ENCODE data around the gene FAM163B.

DNA sequence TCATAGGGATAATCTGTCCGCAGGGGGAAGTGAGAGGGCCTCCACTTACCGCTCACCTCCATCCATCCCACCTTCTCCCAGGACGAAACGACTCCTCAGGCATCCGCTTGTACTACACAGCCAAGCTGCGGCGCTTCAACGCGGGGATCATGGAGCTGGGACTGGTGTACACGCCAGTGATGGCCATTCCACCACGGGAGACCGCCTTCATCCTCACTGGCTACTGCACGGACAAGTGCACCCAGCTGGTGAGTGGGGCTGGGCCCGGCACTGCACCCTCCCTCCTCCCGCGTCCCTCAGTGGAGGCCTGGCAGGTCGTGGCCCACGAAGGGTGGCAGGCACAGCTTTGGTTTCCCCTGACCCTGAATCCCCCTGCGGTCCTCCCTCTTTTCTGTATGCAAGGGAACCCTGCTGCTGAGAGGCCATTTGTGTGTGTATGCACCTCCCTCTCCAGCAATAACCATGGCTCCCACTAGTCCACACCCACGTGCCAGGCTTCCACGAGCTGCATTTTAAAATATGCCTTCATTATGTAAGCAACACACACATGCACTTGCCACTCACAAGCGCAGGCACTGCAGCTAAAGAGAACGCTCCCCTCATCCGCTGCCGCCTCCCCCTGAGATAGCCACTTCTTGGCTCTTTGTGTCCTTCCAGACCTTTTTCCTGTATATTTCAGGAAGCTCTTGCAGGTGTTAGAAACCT lies 38.7 kb upstream of the FAM163B start:
- no peak for TF ChIP-seq EZH2 (IDR thresholded peaks at IDR 0.05; ENCODE audit: low read length)
- TF ChIP-seq, protein P1, sequence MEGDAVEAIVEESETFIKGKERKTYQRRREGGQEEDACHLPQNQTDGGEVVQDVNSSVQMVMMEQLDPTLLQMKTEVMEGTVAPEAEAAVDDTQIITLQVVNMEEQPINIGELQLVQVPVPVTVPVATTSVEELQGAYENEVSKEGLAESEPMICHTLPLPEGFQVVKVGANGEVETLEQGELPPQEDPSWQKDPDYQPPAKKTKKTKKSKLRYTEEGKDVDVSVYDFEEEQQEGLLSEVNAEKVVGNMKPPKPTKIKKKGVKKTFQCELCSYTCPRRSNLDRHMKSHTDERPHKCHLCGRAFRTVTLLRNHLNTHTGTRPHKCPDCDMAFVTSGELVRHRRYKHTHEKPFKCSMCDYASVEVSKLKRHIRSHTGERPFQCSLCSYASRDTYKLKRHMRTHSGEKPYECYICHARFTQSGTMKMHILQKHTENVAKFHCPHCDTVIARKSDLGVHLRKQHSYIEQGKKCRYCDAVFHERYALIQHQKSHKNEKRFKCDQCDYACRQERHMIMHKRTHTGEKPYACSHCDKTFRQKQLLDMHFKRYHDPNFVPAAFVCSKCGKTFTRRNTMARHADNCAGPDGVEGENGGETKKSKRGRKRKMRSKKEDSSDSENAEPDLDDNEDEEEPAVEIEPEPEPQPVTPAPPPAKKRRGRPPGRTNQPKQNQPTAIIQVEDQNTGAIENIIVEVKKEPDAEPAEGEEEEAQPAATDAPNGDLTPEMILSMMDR (optimal IDR thresholded peaks at IDR 0.05 in 1 of 3, IDR thresholded peaks at IDR 0.05 in 1 of 3, conservative IDR thresholded peaks at IDR 0.05 in 1 of 3; ENCODE audit: extremely low read depth in 1 of 3, insufficient read depth in 2 of 3, low read length in 3 of 3): no peak

Measured in keratinocyte (primary cell).